NAMALWA (cell line): ENCODE results near the gene RASAL2.
"Not testable (repeated sequence)": the region's sequence is repeated elsewhere in the genome, so short reads cannot be mapped to it uniquely, and the experiment has no call there.

ENCODE experiments used
- DNase-seq: peaks from one replicate; pipeline ENCODE4 v3.0.0-alpha.2; 2015; ENCODE audit warnings: low spot score

The RASAL2 gene

DNA sequence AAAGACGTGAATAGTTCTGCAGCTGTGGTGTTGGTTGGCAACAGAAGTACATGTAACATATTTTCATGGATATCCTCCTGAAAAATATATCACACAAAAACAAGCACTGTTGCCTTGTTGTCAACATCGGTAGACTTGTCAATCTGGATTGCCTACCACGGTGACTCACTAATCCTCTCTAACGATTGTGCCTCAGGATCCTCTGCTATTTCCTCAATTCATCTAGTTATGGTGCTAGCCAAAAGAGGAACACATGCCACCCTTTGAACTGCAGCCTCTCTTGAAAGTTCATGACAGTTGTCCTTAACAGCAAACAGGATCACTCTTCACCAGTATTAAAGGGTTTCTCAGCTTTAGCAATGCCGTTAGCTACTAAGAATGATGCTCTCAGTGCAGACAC lies 25.7 kb downstream of the RASAL2 start:
- no peak for DNase-seq

DNA sequence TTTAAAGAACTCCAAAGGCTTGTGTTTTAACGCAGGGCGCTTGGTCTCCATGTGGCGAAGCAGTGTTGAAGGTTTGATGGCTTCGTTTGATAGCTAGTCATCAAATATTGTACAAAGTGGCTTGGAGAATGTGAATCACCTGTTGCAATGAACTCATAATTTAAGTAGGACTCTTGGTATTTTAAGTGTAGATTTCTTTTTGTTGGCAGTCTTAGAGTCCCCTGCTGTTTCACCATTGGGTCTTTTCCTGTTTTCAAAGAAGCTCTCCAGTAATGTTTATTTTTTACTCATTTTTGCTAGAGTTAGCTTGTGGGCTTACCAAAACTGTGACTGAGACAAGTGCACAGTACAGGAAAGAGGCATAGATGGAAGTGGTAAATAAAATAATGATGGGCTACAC lies 26.2 kb downstream of the RASAL2 start:
- DNase-seq = no peak

DNA sequence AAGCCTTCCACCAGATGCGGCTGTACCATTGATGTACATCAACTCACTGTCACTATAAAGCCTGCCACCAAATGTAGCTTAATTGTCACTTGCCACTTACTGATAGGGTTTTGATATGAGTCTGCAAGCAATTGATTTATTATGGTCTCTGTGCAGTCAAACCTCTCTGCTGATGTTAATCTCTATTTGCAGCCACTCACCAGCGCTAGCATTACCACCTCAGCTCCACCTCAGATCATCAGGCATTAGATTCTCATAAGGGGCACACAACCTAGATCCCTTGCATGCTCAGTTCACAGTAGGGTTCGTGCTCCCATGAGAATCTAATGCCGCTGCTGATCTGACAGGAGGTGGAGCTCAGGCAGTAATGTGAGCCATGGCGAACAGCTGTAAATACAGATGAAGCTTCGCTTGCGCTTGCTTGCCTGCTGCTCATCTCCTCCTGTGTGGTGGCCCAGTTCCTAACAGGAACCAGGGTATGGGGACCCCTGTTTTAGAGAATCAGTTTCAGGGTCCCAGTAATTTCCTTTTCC lies 26.7 kb downstream of the RASAL2 start:
- DNase-seq = not testable (repeated sequence)

DNA sequence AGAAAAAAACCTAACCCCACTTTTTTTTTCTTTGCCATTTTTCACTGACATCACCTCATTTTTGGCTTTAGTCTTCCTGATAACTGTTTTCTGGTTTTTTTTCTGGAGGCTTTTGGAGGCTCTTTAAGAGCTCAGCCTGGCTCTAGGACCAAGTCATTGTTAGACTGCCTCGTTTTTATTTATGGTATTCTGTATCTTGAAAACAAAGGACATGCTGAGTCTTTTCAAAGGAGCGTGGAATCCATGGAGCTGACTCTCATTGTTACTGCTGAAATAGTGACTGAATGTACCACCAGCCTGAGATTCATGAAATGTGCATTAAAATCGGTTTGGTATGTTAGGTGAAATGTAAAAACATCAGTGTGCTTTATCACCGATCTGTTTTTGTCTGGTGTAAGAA lies 28.0 kb downstream of the RASAL2 start:
- no peak for DNase-seq

DNA sequence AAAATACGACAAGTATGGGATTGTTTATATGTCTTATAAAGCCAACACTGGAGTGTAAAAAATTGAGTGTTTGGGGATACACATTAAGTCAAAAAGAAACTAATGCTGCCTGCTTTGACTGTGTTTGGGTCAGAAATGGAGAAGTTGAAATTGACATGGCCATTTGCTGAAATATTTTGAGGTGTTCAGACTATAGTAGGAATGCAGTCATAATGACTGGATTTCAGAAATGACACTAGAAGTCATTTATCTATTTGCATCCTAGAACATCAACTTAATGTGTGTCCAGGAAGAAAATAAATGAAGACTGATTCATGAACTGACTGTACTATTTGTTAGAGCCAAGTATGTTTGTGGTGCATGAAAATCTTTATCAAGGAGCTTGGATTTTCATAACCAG lies 28.4 kb downstream of the RASAL2 start:
- DNase-seq = no peak

DNA sequence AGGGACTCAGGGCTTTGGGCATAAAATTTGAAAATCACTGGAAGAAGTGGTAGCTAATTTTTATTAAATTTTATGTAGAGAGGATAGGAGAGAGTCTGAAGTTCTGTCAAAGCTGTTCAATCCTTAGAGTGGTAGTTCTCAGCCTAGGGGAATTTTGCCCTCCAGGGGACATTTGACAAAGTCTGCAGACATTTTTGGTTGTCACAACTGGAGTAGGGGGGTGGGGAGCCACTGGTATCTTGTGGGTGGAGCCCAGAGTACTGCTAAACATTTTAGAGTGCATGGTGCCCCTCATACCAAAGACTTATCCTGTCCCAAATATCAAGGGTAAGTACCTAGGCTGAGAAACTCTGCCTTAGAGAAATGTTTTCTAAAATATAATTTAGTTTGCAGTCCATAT lies 30.2 kb downstream of the RASAL2 start:
- DNase-seq = no peak

DNA sequence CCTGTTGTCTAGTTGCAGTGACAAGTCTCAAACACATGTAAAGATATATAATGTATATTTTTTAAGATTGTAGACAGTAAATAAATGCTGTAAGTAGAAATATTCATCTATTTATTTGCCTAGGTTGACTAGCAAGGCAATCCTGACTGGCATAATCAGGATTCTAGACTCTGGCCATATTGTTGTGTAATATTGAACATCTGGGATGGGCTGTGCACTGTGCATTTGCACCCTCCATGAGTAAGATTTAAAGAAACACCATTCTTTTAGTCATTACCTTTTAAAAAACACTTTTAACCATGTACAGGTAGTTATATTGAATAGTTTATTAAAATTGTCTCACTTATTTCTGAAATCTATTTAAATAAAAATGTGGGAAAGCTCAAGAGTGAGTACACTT lies 32.4 kb downstream of the RASAL2 start:
- no peak for DNase-seq

DNA sequence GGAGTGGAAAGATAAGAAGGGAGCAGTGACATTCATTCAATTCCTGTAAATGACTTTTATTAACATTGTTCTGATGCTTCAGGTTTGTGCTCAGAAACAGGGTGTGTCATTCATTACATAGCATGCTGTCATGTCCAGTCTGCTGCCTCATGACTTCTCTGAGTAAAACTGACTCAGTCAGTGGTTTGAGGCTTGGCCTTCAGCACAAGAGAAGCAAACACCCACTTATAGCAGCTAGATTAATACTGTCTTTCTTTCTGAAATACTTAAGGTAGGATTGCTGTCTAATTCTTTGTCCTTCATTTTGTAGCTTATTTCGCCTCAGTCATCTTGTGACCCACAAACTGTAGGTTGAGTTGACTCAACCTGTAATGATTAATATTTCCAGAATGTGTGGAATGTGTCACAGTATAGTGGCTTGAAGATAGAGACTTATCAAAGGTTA lies 32.9 kb downstream of the RASAL2 start:
- no peak for DNase-seq

DNA sequence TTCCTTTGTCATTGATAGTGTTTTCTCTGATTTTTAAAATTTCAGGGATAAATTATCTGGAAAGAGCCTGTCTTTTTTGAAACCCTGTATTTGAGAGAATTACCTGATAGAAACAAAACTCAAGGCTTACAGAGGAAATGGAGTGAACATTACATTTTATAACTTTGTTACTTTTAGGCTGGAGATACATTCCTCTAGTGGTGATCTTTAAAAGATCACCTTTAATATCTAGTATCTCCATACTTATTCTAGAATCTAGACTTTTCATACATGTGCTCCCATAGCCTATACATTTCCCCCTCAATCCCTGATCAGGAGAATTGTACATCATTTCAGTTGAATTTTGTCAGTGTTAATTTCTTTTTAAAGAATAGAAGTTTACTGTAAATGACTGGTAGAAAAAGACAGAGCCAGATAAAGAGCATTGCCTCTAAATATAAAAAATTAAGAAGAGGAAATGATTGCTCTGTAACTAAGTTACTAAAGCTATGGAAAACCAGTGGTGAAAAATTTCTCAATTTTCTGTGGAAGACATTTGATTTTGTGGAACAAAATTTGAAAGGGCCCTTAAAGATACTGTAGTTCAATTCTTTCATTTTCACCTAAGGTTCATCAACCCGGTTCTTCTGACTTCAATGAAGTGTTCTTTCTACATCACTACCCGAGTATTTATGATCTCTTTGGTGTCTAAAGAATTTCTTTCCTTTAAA lies 33.7 kb downstream of the RASAL2 start:
- DNase-seq = no peak

DNA sequence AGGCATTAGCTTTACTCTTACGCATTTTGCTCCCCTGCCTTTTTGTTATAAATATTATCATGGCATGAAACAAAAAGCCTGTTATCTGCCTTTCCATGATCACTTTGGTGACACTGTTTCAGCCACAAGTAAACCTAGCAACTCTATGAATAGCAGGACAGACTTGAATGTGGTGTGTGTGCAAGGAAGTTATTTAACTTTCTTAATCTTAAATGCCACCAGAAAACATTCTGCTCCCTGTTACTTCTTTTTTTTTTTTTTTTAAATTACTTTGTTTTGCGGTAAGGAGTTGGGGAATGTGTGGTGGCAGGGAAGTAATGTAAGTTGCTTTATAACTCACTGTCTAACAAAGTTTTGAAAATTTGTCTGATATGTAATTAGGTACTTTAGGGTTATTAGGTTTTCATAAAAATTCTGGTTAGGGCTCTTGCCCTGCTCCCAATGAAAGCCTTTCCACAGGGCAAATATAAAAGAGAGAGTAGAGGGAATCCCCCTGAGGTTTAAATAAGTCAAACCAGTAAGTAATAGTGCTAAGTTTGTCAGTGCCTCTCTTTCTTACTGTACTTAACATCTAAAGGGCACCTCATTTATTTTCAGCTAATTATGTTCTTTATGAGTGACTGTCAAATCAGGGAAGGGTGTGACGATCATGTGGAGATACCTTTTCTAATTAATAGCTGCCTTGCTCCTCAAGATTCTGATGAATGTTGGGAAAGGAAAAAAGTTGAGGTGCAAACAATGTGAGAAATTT lies 39.5 kb downstream of the RASAL2 start:
- DNase-seq = no peak

DNA sequence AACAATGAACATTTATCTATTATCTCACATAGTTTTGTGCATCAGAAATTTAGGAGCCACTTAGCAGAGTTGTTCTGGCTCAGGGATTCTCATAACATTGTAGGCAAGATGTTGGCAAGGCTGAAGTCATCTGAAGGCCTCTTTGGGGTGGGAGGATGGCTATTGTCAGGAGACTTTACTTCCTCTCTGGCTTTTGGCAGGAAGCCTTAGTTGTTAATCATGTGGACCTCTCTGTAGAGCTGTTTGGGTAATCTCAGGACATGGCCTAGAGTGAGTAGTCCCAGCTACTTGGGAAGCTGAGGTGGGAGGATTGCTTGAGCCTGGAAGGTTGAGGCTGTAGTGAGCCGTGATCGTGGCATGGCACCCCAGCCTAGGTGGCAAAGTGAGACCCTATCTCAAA lies 40.2 kb downstream of the RASAL2 start:
- DNase-seq = no peak

DNA sequence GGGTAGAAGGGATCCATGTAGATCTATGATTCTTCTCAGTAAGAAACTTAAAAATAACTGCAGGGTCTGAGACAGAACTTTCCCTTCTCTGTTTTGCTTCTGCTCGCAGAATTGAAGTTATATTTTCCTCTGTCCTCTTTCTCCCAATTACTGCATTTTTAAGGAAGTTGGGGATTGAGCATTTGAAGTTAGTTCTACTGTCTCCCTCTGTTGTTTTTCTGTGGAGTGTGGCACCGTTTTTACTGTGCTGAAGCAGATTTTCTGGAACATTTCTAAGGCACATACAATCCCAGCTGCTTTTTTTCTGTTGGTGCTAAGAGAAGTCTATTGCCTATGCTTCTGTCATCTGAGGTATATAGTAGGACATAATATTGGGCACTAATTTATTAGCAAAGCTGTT lies 43.3 kb downstream of the RASAL2 start:
- no peak for DNase-seq

DNA sequence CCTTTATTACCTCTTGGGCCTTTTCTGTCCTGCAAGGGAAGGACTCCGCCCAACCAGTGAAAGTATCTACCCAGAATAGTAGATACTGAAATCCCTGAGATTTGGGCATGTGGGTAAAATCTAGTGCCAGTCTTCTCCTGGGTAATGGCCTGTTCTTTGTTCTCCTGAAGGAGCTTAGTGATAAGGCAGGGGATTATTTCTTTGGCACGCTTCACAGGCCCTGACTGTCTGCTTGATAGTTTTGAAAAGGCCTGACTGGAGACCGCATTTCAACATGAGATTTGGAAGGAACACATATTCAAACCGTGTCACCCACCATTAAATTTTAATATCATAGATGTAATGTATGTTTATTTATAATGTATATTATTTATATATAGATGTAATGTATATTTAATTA lies 48.9 kb downstream of the RASAL2 start:
- no peak for DNase-seq

DNA sequence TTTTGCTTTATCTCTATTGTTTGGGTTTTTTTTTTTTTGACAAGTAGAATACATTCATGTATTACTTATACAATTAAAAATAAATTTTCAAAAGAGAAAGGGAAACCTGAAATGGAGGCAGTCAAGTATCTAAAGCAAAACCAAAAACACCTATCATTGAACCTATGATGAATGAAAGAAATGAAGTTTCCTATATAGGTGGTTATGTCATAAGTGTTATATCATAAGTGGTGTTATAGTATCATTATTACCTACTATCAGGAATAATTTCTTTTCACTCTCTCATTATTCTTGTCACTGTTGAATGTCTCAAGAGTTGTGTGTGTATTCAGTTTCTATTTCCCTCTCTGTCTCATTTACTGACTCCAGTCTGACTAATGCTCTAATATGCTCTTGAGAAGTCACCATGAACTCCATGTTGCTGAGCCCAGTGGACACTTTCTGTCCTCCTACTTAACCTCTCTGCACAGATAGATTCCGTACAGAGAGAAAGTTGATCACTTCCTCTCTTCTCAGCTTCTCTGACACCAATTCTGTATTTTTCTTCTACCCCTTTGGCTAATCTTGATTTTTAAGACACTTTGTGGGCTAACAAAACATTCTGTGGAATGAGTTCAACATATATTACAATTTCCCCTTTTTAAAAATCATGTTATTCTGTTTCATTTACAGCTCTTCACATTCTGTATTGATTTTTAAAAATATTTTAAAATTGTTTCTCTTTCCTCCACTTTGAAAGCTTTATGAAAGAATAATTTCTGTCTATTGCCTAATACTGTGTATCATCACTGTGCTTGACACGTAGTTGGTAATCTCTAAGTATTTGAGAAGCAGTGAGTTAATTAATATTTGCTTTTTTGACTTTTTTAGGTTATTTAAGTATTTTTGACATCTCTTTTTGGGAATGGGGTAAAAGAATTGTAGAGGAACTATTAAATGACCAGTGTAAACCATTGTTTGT lies 50.1 kb downstream of the RASAL2 start:
- DNase-seq = no peak

DNA sequence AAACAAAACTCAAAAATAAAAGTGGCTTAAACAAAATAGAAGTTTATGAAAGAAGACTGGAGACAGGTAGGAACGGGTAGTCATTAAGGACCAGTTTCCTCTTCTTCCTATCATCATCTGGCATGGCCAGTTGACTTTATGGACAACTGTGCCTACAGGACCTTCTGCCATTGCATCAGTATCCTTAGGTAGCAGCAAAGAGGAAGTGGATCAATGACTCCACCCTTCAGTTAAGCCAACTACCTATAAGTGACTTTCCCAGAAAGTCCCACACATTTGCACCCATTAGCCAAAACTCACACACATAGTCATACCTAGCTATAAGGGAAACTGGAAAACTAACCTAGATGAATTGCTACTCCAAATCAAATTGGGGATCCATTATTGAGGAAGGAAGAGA lies 51.7 kb downstream of the RASAL2 start:
- DNase-seq = no peak

DNA sequence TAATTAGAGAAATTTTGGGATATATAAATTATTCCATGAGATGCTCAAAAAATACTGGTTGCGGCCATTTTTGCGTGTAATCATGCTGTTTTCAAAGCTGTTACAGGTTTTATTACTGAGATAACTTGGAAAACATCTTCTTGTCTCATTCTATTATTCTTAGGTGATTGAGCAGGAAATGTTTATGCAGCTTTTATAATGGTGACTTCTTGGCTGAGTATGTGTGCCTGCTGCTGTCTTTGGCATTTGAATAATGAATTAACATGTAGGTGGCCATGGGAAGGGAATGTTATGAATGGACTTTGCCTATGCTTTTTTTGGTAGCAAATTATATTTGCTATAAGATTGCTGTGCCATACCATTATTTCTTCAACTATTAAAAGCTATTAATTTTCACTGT lies 52.5 kb downstream of the RASAL2 start:
- no peak for DNase-seq

DNA sequence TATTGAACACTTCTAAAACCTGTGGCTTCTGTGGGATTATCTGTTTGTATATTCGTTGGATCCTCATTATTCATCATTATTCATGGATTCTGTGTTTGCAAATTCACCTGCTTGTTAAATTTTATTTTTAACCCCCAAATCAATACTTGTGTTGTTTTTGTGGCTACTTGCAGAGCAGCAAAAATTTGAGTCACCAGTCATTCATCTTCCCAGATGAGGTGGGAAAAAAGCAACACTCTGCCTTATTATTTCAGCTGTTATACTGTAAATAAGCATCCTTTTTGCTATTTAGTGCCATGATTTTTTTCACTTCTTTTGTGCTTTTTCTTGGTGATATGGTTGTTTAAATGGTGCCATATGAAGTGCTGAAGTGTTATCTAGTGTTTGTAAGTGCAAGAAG lies 56.7 kb downstream of the RASAL2 start:
- no peak for DNase-seq

DNA sequence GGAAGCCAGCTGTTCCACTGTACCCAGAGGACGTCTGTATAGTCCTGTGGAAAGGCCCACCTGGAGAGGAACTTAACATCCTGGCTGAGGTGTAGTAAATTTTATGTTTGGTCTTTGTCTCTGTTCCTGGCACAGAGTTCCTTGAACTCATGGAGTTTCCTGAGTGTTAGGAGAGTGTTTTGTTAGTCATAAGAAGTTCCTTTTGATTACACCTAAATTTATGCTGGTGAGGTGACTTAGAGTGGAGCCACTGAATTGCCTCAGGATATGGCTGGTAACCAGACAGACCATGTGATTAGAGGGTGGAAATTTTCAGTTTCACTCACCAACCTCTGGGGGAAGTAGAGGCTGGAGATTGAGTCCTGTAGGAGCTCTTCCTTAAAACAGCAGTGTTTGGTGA lies 57.9 kb downstream of the RASAL2 start:
- no peak for DNase-seq

DNA sequence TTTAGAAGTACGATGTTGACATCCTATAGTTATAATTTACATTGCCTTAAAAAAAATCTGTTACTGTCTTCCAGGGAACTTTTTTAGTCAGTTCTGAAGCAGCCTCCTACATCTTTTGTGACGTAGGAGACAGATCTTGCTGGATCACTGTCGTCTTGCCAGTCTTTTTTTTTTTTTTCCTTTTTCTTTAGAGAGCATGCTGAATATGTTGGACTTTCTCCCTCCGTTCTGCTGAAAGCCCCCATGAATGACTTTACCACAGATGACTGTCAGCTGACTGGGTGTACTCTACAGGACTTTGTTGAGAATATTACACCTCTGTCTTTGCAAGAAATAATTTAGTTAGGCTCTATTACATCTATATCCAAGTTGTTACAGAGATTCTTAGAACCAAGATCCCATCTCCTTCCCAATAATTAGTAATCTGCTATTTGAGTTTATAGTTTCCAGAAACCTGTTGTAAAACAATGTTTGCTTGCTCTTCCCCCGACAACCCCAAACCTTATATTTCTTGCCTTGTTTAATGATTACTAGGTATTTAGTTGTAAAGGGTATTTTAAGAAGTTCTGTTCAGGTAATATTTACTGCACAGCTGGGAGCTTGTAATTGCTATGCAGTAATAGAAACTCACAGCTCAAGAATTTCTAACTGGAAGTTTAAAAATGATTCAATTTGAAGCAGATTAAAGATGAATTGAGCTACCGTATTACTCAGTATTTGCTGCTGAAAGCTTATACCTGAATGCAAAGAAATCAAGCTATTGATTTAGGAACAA lies 61.8 kb downstream of the RASAL2 start:
- DNase-seq = no peak

DNA sequence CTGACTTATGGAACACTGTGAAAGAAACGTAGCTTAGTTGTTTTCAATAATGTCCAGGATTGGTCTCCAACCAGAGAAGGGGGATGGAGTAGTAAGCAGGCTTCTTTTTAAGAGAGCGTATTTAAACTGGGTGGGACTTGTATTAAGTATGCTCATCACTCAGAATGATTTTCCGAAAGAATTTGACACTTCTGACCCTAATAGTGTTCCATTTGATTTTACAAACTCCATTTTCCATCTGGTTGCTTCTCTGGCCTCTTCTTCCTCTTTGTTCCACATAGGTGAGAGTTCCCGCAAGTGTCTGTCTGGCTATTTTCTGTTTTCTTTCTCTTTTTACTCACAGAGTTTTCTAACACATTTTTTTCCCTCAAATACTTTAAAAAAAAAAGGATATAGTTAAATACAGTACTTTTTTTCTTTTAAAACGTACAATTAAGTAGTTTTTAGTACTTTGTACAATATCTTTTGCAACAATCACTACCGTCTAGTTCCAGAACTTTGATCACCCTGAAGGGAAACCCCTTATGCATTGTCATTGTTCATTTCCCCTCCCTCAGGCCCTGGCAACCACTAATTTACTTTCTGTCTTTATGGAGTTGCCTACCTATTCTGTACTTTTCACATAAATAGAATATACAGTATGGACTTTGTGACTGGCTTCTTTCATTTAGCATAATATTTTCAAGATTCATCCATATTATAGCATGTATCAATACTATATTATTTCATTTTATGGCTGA lies 67.0 kb downstream of the RASAL2 start:
- DNase-seq = no peak

DNA sequence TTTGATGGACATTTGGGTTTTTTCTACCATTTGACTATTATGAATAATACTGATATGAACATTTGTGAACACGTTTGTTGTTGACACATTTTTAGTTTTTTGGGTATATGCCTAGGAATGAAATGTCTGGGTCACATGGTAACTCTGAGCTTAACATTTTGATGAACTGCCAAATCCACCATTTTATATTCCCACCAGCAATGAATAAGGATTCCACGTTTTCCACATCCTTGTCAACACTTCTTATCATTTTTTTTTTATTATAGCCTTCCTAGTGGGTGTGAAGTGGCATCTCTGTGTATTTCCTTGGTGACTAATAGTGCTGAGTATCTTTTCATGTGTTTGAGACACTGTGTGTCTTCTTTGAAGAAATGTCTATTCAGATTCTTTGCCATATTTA lies 67.6 kb downstream of the RASAL2 start:
- no peak for DNase-seq
